GM19099 (cell line): ENCODE results near the gene TMEM238L.

Source experiments
- POLR2A ChIP-seq: IDR thresholded peaks from 3 replicates; pipeline ENCODE4 v1.6.1; 2011; ENCODE audit warnings: low read depth; ENCODE audit not compliant: insufficient read length; ENCODE audit errors: extremely low read depth

The TMEM238L gene

DNA sequence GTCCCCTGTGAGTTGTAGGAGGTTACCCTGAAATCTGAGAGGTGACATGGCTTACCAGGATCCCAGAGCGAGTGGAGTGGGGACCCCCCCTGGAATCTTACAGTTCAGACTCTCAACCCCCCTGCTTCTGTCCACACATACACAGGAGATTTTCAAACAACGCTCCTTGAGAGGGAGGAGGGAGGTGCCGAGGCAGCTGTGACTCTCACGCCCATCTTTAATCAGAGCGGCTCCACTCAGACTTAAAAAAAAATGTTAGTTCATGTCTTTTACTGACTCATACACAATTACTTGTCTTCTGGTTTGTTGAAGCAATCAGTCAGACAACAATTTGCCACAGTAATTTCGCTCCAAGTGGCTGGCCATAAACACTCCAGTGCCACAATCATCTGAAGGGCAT lies 58.7 kb downstream of the TMEM238L start:
- TF ChIP-seq POLR2A: no peak
